Measurements from ENCODE around the gene CAMKK1. TPM values are rescaled to one million over a fixed set of nuclear protein-coding genes. Genes with fewer than 3 reads are reported as not detected.

The CAMKK1 gene
- total and polyA plus RNA-seq, 11 donors, result 2.0 to 6.8 (median 4.2) TPM

- intact Hi-C loops (cut with DNase I), result loop anchor here in 1 of 10 donors (5.0 kb wide), 1 partner anchor 43 kb away; no protein-coding TSS in a partner anchor
- Histone ChIP-seq H3K4me1 (no peaks in the 10 kb centered on the region), H3K9me3 (no peaks in the 10 kb centered on the region), H3K27me3 (no peaks in the 10 kb centered on the region), H3K27ac (no peak overlapping the region), H3K36me3 (no peaks in the 10 kb centered on the region), H3K4me3 (no peak overlapping the region)
- no peak for DNase-seq
- no peak for ATAC-seq
- TF ChIP-seq POLR2A (IDR thresholded peaks at IDR 0.05), result no peak
- TF ChIP-seq CTCF (IDR thresholded peaks at IDR 0.05), result no peak
- WGBS, 4 donors, result 85 to 96% (median 94%) methylated on average over 9 to 11 of the region's 11 CpGs
Observed at GRCh38 chr17:3905017-3905520, 12.2 kb upstream of the CAMKK1 start.

- H3K4me3 ChIP-seq, result no peak overlapping the region
- WGBS, 4 donors, result 48 to 82% (median 78%) methylated on average over 12 to 15 of the region's 15 CpGs
- no peak for DNase-seq
- H3K27ac ChIP-seq, result no peak overlapping the region
- peak in 1 of 4 donors; percentile 31 for ATAC-seq
- intact Hi-C loops (cut with DNase I), result loop anchor here in 1 of 10 donors (5.0 kb wide), 1 partner anchor 37 kb away; no protein-coding TSS in a partner anchor
- no peaks in the 10 kb centered on the region for H3K27me3 ChIP-seq
- no peaks in the 10 kb centered on the region for H3K9me3 ChIP-seq
- no peaks in the 10 kb centered on the region for H3K4me1 ChIP-seq
- H3K36me3 ChIP-seq, result no peaks in the 10 kb centered on the region
- no peak for TF ChIP-seq POLR2A (IDR thresholded peaks at IDR 0.05)
- TF ChIP-seq CTCF (IDR thresholded peaks at IDR 0.05), result no peak
Observed at GRCh38 chr17:3904501-3904900, 11.6 kb upstream of the CAMKK1 start.

GRCh38 chr17:3903881-3904290 is 11.0 kb upstream of the CAMKK1 start:
- Histone ChIP-seq H3K36me3 (no peaks in the 10 kb centered on the region), H3K9me3 (no peaks in the 10 kb centered on the region), H3K4me3 (no peak overlapping the region), H3K4me1 (no peaks in the 10 kb centered on the region), H3K27me3 (no peaks in the 10 kb centered on the region), H3K27ac (no peak overlapping the region)
- 76 to 86% (median 83%) methylated on average over 13 to 21 of the region's 21 CpGs for WGBS, 4 donors
- DNase-seq, result no peak
- TF ChIP-seq POLR2A (IDR thresholded peaks at IDR 0.05), result no peak
- no peak for TF ChIP-seq CTCF (IDR thresholded peaks at IDR 0.05)
- ATAC-seq, result no peak
- intact Hi-C loops (cut with DNase I), result loop anchor here in 1 of 10 donors (5.0 kb wide), 1 partner anchor 37 kb away; no protein-coding TSS in a partner anchor

- no peaks in the 10 kb centered on the region for H3K36me3 ChIP-seq
- no peak overlapping the region for H3K27ac ChIP-seq
- H3K4me1 ChIP-seq, result no peaks in the 10 kb centered on the region
- DNase-seq, result no peak
- no peaks in the 10 kb centered on the region for H3K27me3 ChIP-seq
- 87 to 95% (median 90%) methylated on average over 17 to 25 of the region's 25 CpGs for WGBS, 4 donors
- intact Hi-C loops (cut with DNase I), result loop anchor here in 1 of 10 donors (5.0 kb wide), 1 partner anchor 36 kb away; no protein-coding TSS in a partner anchor
- no peak overlapping the region for H3K4me3 ChIP-seq
- no peak for ATAC-seq
- no peaks in the 10 kb centered on the region for H3K9me3 ChIP-seq
- TF ChIP-seq POLR2A (IDR thresholded peaks at IDR 0.05) (no peak), CTCF (IDR thresholded peaks at IDR 0.05) (no peak)
Observed at GRCh38 chr17:3903051-3903825, 10.4 kb upstream of the CAMKK1 start.
